Measurements from ENCODE around the gene LEMD3.

The LEMD3 gene

DNA sequence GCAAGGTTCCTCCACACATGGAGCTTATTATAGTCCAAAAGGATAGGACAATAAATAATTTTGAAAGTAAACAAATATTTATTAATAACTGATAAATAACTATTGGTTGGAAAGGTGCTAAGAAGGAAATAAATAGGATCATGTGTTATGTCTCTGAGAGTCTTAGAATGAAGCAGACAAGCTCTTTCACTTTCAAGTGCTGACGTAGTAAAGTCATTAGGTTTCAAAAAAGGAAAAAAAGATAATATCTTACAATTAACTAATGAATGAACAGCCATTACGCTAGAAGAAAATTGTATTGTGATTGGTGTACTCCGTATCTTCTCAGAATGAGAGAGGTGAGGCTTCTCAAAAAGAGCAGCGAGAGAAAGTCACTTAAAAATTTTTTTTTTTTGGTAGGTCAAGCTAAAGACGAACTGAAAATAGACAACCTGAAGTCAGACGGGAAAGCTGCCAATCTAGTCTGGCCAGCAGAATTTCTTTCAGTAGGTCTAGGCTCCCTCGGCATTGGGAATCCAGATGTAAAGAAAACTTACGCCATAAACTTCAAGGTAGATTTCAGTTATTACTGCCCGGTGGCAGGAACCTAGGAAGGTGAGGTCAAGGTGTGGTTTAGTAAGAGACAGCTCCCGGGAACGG lies 583 bp upstream of the LEMD3 start:
- H3K27ac ChIP-seq, result peak overlapping the region; percentile 85
- DNase-seq (ENCODE audit: low read depth, low spot score), result no peak

DNA sequence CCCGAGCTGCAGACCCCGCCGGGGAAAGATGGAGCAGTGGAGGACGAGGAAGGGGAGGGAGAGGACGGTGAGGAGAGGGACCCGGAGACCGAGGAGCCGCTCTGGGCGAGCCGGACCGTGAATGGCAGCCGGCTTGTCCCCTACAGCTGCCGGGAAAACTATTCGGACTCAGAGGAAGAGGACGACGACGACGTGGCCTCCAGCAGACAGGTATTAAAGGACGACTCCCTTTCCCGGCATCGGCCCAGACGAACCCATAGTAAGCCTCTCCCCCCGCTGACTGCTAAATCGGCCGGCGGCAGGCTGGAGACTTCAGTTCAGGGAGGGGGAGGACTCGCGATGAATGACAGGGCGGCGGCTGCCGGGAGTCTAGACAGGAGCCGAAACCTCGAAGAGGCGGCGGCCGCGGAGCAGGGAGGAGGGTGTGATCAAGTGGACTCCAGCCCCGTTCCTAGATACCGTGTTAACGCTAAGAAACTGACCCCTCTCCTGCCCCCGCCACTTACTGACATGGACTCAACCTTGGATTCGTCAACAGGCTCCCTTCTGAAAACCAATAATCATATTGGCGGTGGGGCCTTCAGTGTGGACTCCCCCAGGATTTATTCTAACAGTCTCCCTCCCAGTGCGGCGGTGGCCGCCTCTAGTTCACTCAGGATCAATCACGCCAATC lies 962 bp downstream of the LEMD3 start:
- DNase-seq (ENCODE audit: low read depth, low spot score), result peak; percentile 40
- H3K27ac ChIP-seq, result peak overlapping the region; percentile 85

DNA sequence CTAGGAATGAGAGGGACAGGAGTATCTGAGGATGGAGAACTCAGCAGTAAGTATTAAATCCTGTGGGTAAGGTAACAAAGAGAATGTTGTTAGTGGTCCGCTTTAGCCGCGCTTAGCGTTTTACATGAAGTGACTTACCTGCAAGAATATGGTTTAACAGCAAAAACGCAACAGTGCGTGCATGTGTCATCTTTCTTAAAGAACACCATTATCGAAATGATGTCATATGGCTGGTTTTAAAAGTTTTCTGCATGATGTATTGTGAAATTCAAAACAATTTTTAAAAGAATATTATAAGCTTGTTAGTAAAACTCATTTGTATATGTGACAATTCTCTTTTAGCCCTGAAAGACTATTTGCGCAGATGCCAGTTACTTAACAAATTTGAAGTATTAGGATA lies 1.7 kb downstream of the LEMD3 start:
- H3K27ac ChIP-seq, result peak overlapping the region; percentile 85
- no peak for DNase-seq (ENCODE audit: low read depth, low spot score)

DNA sequence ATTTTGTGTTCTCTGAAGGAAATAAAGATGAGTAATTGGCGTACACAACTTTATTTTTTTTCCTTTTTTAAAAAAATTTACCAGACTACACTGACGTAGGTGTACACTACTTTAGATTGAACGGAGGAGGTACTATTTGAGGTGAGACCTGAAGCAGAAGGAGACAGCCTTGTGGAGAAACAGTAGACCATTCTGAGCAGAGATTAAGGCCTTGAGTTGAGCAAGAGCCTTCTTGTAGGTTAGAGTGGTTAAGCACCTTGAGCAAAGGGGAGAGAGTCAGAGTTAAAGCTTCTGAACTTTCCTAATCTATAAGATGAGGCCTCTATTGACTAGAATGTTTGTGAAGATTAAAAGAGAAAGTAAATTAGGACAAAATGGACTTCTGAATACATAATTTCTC lies 2.5 kb downstream of the LEMD3 start:
- DNase-seq (ENCODE audit: low read depth, low spot score), result no peak
- no peak overlapping the region for H3K27ac ChIP-seq

DNA sequence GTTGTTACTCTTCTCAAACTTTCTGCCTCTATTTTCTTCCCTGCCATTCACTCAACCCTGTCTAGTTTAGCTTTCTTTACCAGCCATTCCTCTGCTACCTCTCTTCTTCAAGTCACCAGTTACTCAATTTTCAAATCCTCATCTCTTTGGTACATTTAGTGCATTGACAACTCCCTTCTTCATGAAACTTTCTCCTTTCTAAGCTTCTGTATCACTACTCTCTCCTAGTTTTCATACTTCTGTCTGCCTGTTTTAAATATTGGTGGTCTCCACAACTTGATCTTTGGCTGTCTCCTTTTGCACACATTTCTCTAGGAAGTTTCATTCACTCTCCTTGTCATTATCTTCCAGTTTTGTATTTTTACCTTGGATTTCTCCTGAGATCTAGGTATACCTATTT lies 6.0 kb downstream of the LEMD3 start:
- H3K27ac ChIP-seq, result no peak overlapping the region
- no peak for DNase-seq (ENCODE audit: low read depth, low spot score)

DNA sequence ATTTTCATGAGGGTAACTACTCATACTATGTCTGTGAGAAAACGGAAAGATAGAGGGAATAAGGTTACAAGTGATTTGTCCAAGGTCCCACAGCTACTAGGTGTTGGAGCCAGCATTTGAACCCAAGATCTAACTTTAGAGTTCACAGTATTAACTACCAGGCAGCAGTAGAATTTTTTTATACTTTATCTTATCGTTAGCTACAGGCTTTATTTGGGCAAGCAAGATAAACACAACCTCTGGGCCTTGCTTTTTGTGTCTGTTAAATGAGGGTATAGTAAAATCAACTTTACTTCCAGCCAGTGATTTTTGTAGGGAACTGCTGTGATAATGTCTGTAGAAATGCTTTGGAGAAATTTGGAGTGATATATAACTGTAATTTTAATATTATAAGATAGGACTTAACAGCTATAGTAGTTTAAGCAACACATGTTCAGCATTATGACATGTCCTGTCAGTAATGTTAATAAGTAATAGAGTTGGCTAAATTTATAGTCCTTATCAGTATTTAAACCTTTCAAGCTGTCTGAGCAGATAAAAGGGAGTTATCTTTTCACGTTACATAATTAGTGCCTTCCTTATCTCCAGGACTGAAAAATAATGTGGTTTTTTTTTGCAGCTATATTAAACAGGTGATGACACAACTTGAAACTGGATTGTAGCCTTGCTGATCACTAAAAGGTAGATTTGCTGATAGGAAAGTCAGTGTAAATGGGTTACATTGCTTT lies 12.8 kb downstream of the LEMD3 start:
- no peak for DNase-seq (ENCODE audit: low read depth, low spot score)

DNA sequence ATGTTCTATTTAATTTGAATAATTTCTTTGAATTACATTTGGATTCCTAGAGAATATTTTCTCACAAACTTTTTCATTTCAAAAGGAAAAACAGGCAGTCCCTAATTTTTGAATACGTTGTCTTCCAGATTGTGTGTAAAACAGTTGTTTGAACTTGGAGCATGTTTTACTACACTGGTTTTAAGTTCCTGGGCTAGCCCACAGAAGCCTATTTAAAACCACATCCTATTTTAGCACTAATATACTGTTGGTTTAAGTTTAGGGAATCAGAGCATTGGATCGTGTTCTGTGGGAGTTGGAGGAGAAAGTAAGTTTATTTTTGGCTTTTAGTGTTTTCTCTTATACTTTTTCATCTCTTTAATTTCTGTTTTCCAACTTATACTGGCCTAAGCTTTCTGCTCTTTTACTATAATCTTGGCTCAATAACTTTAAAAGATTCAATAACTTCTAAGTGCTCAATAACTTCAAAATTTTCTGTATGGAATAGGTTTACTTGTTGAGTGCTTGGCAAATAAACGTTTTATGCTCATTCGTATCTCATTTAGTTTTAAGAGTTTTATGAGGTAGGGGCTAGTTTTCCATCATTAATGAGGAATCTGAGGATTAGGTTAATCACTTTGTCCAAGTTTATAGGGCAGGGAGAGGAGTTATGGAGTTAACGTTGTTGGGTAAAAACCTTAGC lies 14.9 kb downstream of the LEMD3 start:
- no peak for DNase-seq (ENCODE audit: low read depth, low spot score)
- no peak overlapping the region for H3K27ac ChIP-seq

More for the DNA sequence above, 12.8 kb downstream of the LEMD3 start:
- H3K27ac ChIP-seq, result no peak overlapping the region

DNA sequence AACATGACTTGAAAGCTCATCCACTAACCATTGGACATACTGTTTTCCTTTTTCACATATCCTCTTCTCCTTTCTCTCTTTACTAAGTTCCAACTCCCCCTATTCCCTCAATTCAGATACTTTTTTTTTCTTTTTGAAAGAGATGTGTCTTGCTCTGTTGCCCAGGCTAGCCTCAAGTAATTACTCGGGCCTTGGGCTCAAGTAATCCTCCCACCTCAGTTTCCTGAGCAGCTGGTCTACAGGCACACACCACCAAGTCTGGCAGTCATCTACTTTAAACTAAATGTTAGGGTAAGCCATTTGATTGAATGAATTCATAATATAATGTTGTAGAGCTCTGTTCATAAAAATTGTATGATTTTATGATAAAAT lies 15.5 kb downstream of the LEMD3 start:
- no peak for DNase-seq (ENCODE audit: low read depth, low spot score)
- no peak overlapping the region for H3K27ac ChIP-seq

DNA sequence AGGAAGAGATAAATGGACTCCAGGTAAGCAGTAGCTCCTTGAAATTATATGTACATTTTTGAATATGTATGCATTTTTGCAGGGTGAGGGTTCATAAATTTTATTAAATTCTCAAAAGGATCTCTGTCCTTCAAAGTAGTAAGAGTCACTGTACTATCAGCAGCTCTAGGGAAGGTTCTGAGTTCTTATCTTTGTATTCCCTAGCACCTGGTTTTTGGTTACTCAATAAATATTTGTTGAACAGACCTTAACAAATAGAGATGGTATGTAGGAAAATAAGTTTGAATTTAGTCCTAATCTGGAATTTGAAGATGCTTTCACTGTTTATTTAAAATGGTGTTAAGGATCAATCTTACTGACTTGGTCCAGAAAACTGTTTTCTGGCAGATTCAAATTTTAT lies 18.3 kb downstream of the LEMD3 start:
- DNase-seq (ENCODE audit: low read depth, low spot score), result no peak
- H3K27ac ChIP-seq, result no peak overlapping the region

DNA sequence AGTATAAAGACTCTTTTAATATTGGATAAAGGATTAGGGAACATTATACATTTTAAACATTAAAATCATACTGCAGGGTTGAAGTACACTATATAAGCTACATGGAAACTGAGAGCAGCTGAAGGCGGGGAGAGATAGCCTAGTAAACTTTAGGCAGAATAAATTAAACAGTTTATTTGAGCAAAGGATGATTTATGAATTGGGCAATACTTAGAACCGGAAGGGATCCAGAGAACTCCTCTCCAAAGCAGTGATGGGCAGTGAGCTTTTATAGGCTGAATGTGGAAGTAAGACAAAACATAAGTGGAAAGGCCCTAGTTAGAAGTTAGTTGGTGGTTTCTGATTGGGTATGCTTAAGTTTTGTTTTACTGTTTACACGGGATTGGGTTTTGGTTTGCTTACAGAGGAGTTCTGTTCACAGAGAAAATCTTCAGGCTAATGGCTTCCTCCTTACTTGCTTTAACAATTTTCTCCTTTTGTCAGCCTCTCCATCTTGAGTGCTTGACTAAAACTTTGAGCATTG lies 18.9 kb downstream of the LEMD3 start:
- no peak overlapping the region for H3K27ac ChIP-seq
- DNase-seq (ENCODE audit: low read depth, low spot score), result no peak

DNA sequence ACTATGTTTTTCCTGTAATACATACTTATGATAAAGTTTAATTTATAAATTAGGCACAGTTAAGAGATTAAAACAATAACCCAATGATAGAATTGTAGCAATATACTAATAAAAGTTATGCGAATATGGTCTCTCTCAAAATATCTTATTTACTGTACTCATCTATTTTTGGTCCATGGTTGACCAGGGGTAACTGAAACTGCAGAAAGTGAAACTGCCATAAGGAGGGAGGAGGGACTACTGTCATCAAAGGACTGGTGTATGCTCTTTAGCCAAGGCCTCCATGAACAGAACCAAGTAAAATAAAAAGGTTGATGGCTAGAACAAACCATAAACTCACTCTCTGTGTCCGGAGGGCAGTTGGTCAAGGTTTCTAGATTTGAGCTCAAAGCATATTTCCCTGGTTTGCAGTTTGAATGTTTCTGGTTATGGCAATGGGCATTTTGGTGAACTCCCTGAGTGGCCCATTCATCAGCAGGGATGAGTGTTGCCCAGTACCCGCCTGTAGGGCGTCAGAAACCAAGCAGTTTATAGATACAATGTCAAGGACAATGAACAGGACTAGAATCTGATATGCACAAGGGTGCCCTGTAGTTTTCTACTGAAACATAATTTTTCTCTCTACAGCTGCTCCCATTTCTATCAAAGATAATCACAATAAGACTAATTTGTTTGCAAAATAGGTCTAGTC lies 19.8 kb downstream of the LEMD3 start:
- no peak overlapping the region for H3K27ac ChIP-seq
- no peak for DNase-seq (ENCODE audit: low read depth, low spot score)

DNA sequence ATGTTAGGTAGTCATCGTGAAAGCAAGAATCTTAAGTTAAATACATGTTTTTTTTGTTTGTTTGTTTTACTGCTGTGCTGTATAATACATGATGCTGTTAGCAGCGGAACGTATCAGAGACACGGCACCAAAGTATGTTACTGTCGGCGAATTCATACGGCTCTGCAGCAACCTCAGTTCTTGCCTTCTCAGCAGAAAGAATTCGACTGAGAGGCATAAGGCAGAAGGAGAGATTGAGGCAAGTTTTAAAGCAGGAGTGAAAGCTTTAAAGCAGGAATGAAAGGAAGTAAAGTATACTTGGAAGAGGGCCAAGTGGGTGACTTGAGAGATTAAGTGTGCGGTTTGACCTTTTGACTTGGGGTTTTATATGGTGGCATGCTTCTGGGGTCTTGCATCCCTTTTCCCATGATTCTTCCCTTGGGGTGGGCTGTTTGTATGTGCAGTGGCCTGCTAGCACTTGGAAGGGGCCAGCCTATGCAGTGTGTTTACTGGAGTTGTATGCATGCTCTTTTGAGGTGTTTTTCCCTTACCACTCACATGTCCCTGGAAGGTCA lies 23.7 kb downstream of the LEMD3 start:
- DNase-seq (ENCODE audit: low read depth, low spot score), result no peak
- no peak overlapping the region for H3K27ac ChIP-seq

DNA sequence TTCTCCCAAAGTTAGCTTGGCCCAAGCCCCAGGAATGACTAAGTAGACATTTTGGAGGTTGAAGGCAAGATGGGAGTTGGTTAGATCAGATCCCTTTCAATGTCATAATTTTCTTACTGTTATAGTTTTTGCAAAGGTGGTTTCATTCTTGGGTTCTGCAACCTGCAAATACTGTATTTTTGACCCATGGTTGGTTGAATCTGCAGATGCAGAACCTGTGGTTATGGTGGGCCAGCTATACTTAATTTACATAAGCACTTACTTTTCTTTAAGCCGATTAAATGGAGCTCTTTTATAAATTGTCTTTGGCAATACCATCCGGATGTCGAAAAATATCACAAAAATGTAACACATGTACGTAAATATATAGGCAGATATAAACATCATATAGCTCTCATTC lies 25.6 kb downstream of the LEMD3 start:
- H3K27ac ChIP-seq, result no peak overlapping the region
- no peak for DNase-seq (ENCODE audit: low read depth, low spot score)

DNA sequence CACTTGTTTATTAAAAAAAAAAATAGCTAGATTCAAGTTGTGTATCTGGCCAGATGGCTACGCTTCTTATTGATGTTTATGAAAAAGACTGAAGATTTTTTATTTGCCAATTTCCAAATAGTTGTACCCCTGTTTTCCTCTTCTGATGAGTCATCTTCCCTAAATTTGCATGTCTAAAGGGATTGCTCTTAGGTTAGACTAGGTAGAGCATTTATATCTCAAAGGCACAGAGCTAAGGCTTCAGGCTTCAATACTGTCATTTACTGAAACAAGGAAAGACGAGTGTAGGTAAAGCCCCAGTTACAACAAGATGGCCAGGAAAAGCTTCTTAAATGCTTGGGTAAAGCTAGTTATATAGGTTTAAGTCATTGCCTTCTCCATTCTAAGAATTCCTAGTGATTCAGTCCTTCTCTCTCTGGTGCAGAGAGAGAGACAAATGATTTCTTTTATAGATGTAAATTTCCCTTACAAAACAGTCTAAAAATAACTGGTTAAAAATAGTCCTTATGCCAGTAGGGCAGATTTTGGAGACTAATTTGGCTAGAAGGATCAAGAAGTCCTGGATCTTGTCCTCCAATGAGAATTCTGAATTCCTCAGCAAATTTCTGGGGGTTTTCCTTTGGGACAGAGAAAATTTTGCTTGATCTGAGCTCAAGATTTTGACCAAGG lies 26.1 kb downstream of the LEMD3 start:
- no peak for DNase-seq (ENCODE audit: low read depth, low spot score)
- H3K27ac ChIP-seq, result no peak overlapping the region

DNA sequence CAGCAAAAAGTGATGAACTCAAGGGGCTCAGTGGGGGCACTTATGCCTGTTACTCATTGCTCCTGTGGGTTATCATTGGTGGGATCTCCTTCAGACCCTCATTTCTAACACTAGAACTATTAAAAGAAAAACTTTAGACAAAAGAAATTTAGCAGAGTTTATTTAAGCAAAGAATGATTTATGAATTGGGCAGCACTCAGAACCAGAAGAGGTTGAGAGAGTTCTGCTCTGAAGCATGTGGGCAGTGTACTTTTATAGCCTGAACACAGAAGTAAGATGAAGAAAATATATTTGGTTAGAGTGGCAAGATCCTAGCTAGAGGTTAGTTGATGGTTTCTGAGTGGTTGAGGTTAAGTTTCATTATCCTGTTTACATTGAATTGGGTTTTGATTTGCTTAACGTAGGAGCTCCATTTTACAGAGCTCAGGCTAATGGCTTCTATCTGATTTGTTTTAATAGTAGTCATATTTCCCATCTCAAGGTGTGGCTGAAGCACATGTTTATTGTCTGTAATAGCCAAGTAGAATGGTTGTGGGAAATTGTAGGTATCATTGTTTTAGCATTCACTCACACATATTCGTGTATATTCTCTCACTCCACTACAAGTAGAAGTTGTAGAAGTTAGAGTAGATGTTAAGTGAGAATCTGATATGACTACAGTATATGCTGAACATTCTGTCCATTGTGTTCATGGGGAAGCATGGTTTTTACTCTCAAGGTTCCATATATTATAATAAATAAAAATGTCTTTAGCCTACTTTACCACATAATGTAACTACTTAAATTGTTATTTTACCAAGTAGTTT lies 27.6 kb downstream of the LEMD3 start:
- no peak for DNase-seq (ENCODE audit: low read depth, low spot score)
- H3K27ac ChIP-seq, result no peak overlapping the region

DNA sequence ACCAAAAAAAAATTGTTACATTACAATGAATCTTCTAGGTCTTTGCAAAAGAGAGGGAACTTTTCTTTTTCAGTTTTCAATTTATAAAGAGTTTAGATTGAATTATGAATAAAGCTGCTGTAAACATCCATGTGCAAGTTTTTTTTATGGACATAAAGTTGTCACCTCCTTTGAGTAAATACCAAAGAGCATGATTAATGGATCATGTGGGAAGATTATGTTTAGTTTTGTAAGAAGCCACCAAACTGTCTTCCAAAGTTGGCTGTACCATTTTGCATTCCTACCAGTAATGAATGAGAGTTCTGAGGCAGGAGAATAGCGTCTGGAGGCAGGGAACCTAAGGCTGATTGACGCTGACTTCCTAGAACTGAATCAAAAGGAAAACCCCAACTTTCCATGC lies 30.2 kb downstream of the LEMD3 start:
- H3K27ac ChIP-seq, result no peak overlapping the region
- no peak for DNase-seq (ENCODE audit: low read depth, low spot score)

DNA sequence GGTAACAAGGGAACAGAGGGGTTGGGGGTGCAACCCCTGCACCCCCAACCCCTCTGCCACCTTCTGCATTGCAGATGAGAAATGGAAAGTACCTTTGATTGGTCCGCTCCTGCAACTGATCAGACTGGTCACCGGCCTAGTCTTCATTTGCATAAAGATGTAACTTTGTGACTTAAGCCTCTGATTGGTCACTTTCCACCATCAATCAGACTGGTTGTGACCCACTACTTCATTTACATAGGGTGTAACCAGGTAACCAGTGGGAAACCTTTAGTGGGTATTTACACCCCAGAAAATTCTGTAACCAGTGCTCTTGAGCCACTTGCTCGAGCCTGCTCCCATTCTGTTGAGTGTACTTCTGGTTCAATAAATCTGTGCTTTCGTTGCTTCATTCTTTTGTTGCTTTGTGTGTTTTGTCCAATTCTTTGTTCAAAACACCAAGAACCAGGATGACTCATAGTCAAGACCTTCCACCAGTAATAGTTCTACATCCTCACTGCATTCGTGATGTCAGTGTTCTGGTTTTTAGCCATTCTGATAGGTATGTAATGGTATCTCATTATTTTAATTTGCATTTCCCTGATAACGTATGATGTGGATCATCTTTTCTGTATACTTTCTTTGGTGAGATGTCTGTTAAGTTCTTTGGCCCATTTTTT lies 30.8 kb downstream of the LEMD3 start:
- DNase-seq (ENCODE audit: low read depth, low spot score), result no peak

DNA sequence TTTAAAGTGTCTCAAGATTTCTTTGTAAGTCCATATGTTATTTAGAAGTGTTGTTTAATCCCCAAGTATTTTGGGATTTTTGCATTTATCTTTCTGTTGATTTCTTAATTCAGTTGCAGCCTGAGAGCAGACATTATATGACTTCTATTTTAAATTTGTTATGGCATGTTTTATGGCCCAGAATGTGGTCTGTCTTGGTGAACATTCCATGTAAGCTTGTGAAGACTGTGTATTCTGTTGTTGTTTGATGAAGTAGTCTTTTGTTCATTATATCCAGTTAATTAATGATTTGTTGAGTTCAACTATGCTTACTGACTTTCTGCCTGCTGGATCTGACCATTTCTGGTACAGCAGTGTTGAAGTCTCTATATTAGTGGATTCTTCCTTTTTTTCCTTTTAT lies 34.0 kb downstream of the LEMD3 start:
- no peak for DNase-seq (ENCODE audit: low read depth, low spot score)
- no peak overlapping the region for H3K27ac ChIP-seq

More for the DNA sequence above, 30.8 kb downstream of the LEMD3 start:
- no peak overlapping the region for H3K27ac ChIP-seq
